Activated gamma-delta T cell (primary cell): ENCODE data around the gene THBD.

Experiments used
- DNase-seq: peaks from one replicate; lab custom pipeline; 2025; lab: John Stamatoyannopoulos, UW

Gene THBD

GRCh38 chr20:23084845-23085365 lies 35.4 kb upstream of the THBD start:
- no peak for DNase-seq

- no peak for DNase-seq
Observed at GRCh38 chr20:23084282-23084844, 34.9 kb upstream of the THBD start.

DNA sequence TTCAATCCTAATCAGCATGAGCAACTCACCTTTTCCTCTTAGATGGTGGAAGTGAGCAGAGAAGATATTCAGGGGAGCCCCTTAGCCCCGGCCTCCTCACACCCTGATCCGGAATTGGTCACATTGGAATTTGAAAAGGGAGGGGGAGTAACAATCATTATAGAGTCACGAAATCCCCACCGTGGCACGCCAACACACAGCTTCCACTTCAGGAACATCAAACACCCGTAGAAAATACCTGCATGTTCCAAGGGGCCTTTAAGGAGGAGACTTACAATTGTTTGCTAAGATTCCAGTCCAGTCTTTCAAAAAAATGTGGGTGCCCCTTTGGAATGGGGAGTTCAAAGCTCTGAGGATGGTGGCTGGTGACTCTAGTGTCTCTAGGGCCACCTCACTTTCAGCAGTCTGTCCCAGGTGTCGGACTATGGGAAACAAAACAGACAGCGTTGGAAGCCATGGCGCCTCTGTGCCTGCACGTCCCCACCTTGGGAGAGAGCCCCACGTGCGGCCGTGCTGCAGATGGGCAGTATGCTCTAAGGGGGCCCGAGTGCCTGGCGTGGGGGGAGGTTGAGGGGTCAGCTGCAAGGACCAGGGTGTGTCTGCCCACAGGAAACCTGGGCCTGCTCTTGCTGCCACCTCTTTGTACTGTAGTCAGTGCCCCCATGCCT lies 34.2 kb upstream of the THBD start:
- DNase-seq, result no peak

DNA sequence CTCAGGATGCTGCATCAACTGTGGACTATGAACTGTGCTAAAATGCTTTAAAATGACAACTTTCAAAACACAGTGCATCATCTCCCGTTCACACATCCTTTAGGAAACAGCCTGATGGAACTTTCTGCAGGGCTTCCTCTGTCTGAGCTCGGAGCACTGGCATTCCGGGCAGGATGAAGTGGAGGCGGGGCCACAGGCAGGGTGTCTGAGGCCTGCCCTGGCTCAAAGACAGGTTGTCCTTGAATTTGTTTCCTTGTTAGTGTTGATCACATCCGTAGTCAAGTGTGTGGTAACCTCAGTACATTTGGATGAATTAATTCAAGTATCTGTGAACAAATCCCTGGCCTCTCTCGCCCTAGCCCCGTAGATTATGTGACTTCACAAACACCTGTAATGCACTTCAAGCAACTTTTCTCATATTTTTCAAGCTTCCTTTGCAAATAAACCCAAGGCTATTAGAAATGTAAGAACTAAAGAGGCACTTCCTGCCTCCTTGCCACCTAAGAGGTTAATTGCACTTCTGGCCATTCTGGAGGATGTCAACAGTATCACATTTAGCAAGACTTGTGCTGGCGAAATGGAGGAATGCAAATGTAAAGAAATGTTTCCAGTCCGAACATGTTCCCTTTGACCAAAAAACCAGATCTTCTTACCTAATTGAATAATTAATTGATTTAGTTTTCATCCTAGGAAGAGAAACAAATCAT lies 33.5 kb upstream of the THBD start:
- no peak for DNase-seq

GRCh38 chr20:23081263-23081819 lies 31.9 kb upstream of the THBD start:
- no peak for DNase-seq

DNA sequence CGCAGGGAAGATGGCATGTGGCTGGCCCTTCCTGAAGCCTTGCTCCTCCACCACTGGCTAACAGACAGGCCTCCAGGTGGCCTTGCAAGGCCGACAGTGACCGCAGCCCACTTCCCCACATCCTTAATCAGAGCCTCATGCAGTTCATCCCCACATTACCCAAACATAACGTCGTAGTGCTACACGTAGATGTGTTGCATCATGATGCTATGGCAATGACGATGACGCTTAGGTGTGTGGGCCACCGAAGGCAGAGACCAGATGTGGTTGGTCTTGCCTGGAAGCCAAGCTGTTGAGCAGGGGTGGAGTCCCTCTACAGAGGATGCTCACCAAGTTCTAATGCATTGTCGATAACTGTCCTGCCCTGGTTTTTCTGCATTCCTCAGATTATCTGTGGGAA lies 31.0 kb upstream of the THBD start:
- no peak for DNase-seq

DNA sequence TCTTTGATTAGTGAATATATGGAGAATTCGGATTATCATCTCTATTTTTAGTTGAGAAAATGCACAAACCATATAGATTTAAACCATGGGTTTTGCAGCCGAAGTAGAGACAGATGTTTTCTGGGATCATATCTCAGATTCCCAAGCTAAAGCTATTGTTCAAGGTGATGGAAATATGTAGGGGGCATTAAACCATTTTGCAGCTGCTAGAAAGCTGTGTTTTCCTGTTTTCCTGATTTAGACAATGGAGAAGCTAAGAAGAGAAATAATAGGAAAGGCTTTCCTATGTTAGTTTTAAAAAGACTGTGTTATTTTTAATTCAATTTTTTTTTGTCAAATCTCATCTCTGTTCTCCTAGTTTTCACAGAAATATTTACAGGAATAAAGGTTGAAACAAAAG lies 30.5 kb upstream of the THBD start:
- DNase-seq, result no peak

GRCh38 chr20:23079016-23079351 lies 29.5 kb upstream of the THBD start:
- no peak for DNase-seq

DNA sequence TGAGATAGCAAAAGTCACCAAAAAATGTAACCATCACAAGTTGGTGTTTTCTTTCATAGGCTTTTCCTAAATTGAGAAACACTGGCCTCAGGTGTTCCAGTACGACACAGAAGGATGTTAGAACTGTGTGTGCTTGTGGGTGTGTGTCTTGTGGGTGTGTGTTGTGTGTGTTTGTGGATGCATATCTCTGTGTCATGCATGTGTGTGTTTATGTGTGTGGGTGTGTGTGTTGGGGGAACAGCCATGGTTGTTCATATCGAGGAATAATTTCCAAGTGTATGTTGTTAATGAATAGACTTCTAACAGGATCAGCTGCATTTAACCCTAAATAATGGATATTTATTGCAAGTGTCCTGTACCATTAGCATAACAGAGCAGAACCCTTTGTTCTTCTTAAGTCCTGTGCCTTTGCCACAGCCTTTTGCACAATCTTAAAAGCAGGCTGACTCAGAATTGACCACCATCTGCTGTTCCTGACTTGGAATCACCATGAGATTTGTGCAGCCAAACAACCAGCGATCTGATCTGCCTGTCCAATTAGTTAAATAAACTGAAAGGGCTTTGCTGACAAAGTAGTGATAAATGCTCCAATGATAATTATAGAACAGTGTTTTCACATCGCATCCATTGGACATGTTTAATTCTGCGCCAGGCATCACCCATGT lies 29.0 kb upstream of the THBD start:
- no peak for DNase-seq

DNA sequence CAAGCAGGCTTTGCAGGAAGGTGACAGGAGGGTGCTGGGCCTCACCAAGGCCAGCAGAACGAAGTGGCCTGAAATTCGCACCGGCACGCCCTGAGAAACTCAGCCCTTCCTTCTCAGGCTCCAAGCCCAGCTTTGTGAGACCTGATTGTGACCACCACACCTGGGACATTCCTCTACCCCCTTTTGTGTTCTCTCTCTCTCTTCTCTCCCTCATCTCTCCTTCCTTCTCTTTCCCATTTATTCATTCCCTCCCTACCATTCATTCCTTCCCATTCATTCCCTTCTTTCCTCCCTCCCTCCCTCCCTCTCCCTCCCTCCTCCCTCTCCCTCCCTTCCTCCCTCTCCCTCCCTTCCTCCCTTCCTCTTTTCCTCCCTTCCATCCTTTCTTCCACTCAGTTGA lies 27.8 kb upstream of the THBD start:
- no peak for DNase-seq

DNA sequence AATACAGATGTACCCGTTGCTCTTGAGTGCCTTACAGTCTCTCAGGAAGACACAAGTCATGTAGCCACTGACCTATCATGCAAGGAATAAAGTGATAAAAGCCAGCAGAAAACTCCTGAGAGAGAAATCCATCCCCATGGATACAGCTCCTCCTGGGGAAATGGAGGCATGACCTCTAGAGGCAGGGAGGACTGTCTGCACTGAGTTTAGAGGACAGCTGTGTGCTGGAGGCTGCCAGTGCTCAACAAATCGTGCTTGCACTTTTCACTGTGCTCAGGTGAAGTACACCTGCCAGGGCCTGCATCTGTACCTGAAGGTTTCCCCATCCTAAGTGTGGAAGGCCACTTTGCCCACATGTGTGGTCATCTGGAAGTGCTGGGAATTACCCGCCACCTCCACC lies 24.6 kb upstream of the THBD start:
- DNase-seq, result no peak

DNA sequence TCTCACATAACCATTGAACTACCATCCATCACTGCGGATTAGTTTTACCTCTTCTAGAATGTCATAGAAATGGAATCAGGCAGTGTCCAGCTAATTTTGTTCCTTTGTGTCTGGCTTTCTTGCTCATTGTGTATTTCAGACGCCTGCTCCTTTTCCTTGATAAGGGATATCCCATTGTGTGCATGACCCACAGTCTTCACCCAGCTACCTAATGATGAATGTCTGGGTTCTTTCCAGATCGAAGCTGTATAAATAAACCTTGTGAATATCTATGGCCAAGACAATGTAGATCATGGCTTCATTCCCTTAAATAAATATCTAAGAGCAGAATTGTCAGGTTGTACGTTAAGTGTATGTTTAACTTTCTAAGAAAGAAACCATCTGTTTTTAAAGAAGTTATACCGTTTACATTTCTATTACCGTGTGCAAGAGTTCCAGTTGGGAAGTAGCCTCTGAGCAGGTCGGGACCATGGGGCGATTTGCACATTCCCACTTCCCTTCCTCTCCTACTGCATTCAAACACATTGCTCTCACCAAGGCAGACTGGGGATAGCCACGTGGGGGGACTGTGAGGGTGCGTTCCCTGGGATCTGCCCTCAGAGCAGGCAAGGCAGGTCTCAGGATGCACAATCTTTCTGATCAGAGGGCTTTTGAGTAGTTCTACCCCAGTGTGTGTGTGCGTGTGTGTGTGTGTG lies 23.6 kb upstream of the THBD start:
- no peak for DNase-seq

GRCh38 chr20:23071996-23072395 lies 22.5 kb upstream of the THBD start:
- DNase-seq, result no peak

DNA sequence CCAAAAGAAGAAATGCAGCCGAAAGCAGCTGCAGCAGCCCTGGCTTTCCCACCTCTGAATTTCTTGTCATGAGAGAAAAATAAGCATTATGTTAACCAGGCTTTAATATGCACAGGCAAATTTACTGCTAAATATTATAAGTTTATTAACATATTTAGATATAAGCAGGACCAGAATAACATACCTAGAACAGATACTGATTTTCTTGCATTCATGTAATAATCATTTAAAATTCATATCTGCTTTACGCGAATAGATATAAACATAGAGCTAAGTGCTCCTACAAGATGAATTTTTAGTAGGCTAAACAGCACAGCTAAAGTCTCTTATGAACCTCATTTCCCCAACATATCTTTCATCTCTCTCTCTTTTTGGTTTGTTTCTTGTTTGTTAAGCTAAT lies 21.9 kb upstream of the THBD start:
- DNase-seq, result no peak

DNA sequence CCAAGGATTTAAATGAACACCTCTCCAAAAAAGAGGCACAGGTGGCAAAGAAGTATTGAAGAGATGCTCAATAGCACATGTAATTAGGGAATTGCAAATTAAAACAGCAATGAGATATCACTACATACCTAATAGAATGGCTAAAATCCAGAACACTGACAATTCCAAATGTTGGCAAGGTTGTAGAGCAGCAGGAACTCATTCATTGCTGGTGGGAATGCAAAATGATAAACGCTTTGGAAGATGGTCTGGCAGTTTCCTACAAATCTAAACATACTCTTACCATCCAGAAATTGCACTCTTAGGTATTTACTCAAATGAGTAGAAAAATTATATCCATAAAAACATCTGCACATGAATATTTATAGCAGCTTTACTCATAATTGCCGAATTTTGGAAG lies 19.6 kb upstream of the THBD start:
- DNase-seq, result no peak

GRCh38 chr20:23068283-23068682 lies 18.8 kb upstream of the THBD start:
- DNase-seq, result no peak

- DNase-seq, result no peak
Observed at GRCh38 chr20:23066772-23067171, 17.3 kb upstream of the THBD start.

DNA sequence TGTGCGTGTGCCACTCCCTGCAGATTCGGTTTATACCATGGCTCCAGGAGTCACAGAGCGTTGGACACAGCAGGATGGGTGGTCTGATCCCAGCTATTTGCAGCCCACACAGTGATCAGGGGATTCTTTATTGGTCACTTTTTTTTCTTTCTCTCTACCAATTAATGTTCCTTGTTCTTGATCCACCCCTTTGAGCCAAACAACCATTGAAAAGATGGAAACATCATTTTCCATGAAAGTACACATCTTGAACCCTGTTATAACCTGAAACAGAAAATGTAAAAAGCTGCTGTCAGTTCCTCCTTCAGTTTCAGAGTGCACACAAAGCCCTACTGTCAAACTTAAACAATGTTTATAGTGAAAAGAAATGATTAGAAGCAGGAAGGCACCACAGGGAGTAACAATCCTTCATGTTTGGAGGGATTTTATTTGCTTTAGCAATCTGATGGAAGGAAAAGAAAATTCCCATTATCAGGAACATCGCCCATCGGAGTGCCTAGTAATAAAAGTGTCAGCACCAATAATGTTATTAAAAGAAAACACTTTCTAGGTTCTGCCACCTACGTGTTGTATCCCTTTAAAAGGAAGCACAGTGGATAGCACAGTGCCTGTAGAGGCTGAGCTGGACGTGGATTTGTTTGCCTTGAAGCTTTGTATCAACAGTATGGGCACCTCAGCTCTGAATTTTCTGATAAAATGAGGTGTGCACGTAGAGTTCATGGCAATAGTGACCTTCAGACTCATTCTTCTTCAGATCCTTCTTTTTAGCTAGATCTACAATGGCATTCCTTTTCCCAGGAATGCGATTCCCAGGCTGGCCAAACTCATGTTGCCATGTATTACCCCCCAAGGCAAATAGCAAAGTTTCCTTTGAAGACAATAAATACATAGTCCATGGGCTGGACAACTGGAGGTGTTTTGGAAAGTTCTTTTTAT lies 16.1 kb upstream of the THBD start:
- DNase-seq, result no peak

- no peak for DNase-seq
Observed at GRCh38 chr20:23063581-23063980, 14.1 kb upstream of the THBD start.

DNA sequence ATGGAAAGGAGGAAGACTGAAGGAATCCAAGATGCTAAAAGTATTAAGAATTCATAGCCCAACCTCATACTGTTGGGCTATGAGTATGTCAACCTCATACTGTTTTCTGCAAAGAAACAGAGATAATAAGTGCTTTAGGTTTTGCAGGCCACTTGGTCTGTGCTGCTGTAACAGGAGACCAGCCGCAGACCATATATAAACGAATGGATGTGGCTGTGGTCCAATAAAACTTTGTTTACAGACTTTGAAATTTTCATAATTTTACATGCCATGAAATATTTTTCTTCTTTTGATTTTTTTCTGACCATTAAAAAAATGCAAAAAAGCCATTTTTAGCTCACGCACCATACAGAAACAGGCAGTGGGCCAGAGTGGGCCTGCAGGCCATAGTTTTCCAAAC lies 13.7 kb upstream of the THBD start:
- DNase-seq, result no peak

- no peak for DNase-seq
Observed at GRCh38 chr20:23062632-23063031, 13.2 kb upstream of the THBD start.
